NB4 (cell line): ENCODE measurements around the gene GOLT1A.

Source experiments
- MYC ChIP-seq: IDR thresholded peaks from 2 replicates; pipeline ENCODE4 v1.6.1; 2011; ENCODE audit warnings: low read depth, low read length
- POLR2A ChIP-seq: IDR thresholded peaks from 2 replicates; pipeline ENCODE4 v1.6.1; 2011; ENCODE audit warnings: mild to moderate bottlenecking; ENCODE audit not compliant: insufficient read length; ENCODE audit errors: extremely low read depth
- TF ChIP-seq, protein P1 (sequence below): IDR thresholded peaks from one replicate; pipeline ENCODE4 v1.5.1; 2012; ENCODE audit warnings: low read depth, low read length
- TF ChIP-seq, protein P2 (sequence below): IDR thresholded peaks from 2 replicates; pipeline ENCODE4 v1.6.1; 2011; ENCODE audit warnings: low read depth, low read length

DNA sequence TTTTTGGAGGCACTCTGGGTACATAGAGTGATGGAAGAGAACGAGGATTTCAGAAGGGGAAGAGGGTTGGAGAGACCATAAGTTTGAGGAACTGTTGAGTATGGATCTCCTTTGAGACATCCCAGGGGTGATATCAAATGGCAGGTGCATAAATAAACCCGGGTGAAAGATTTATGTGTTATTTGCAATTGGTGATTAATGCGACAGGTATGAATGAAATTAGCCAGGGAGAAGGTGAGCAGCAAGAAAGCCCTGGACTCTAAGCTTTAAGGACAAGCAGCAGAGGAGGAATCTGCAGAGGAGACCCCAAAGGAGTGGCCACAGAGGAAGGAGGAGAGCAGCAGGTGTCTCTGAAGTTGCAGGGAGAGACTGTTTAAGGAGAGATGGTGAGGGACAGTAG is 38.8 kb downstream of the GOLT1A start:
- TF ChIP-seq, protein P1, sequence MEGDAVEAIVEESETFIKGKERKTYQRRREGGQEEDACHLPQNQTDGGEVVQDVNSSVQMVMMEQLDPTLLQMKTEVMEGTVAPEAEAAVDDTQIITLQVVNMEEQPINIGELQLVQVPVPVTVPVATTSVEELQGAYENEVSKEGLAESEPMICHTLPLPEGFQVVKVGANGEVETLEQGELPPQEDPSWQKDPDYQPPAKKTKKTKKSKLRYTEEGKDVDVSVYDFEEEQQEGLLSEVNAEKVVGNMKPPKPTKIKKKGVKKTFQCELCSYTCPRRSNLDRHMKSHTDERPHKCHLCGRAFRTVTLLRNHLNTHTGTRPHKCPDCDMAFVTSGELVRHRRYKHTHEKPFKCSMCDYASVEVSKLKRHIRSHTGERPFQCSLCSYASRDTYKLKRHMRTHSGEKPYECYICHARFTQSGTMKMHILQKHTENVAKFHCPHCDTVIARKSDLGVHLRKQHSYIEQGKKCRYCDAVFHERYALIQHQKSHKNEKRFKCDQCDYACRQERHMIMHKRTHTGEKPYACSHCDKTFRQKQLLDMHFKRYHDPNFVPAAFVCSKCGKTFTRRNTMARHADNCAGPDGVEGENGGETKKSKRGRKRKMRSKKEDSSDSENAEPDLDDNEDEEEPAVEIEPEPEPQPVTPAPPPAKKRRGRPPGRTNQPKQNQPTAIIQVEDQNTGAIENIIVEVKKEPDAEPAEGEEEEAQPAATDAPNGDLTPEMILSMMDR: no peak
- TF ChIP-seq POLR2A: no peak
- no peak for TF ChIP-seq MYC
- TF ChIP-seq, protein P2, sequence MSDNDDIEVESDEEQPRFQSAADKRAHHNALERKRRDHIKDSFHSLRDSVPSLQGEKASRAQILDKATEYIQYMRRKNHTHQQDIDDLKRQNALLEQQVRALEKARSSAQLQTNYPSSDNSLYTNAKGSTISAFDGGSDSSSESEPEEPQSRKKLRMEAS: no peak
